Esophagus muscularis mucosa (tissue), 3 donors: ENCODE data around the gene CIAPIN1.
"Not testable (repeated sequence)": the region's sequence is repeated elsewhere in the genome, so short reads cannot be mapped to it uniquely, and the experiment has no call there.

Experiments used
- POLR2A ChIP-seq: fragments of 450-650 bp; IDR thresholded peaks from one replicate; pipeline ENCODE4 v1.6.1; 2017; ENCODE audit warnings: antibody characterized with exemption, moderate library complexity, mild to moderate bottlenecking, low read depth
- TF ChIP-seq, protein P1 (sequence below), 3 experiments: fragments of 200-600 bp in 2 of 3; fragments of 450-650 bp in 1 of 3; sonication (generic) in 2 of 3; IDR thresholded peaks; one replicate each; pipeline ENCODE4 v1.5.1; 2017 to 2019; ENCODE audit warnings: antibody characterized with exemption in 3 of 3, mild to moderate bottlenecking in 2 of 3, moderate library complexity in 1 of 3

DNA sequence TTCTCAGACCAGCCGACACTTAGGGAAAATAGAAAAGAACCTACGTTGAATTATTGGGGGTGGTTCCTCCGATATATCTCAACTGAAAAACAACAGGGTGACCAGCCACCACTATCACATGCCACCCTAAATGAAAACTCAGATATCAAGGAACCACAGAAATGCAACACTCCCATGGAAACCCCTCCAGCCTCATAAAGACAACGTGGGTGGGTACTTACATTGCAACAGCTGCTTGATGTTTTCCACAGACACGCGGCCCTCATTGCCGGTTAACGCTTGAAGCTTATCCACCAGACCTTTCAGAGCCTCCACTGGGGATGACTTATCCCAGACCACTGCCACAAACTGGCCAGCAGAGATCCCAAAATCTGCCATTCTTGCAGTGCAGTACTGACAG, 6.6 kb downstream of the CIAPIN1 start:
- TF ChIP-seq, protein P1, sequence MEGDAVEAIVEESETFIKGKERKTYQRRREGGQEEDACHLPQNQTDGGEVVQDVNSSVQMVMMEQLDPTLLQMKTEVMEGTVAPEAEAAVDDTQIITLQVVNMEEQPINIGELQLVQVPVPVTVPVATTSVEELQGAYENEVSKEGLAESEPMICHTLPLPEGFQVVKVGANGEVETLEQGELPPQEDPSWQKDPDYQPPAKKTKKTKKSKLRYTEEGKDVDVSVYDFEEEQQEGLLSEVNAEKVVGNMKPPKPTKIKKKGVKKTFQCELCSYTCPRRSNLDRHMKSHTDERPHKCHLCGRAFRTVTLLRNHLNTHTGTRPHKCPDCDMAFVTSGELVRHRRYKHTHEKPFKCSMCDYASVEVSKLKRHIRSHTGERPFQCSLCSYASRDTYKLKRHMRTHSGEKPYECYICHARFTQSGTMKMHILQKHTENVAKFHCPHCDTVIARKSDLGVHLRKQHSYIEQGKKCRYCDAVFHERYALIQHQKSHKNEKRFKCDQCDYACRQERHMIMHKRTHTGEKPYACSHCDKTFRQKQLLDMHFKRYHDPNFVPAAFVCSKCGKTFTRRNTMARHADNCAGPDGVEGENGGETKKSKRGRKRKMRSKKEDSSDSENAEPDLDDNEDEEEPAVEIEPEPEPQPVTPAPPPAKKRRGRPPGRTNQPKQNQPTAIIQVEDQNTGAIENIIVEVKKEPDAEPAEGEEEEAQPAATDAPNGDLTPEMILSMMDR (IDR thresholded peaks at IDR 0.05): not testable (repeated sequence)
- TF ChIP-seq POLR2A: not testable (repeated sequence)
